B cell (primary cell): ENCODE data around the gene PADI4. TPM values are rescaled to one million over a fixed set of nuclear protein-coding genes. Genes with fewer than 3 reads are reported as not detected.

ENCODE experiments used
- ATAC-seq: fragments of 200-7000 bp; cut with Tn5 transposase; one replicate; pipeline ENCODE4 v1.10.0; 2021; ENCODE audit warnings: low read depth, mild to moderate bottlenecking, moderate number of reproducible peaks, moderate library complexity
- CTCF ChIA-PET: fragments of 350-600 bp; sonication (Branson Sonifier 250); formaldehyde crosslinking; loops from one replicate; lab custom pipeline; 2021; ENCODE audit warnings: antibody characterized with exemption, inconsistent platforms; lab: Charles Lee
- POLR2A ChIA-PET: fragments of 350-600 bp; sonication (Branson Sonifier 250); formaldehyde crosslinking; loops from one replicate; lab custom pipeline; 2021; ENCODE audit warnings: antibody characterized with exemption; lab: Charles Lee
- DNase-seq: peaks from one replicate; pipeline ENCODE4 v3.0.0; 2013
- H2AFZ ChIP-seq: 2 replicates; pipeline ENCODE4 v1.6.1; 2012; ENCODE audit warnings: mild to moderate bottlenecking, low read depth, low read length; ENCODE audit not compliant: insufficient read depth, poor library complexity, severe bottlenecking
- H3K27ac ChIP-seq, 2 donors: 1 replicate in 1 of 2; 2 replicates in 1 of 2; pipeline ENCODE4 v1.5.1; 2012 to 2013; ENCODE audit warnings: low read length in 2 of 2, mild to moderate bottlenecking in 2 of 2, moderate library complexity in 1 of 2
- H3K27me3 ChIP-seq, 4 experiments: fragments of 200-600 bp in 1 of 4; sonication (generic) in 1 of 4; replicated peaks in 1 of 4; 1 replicate in 2 of 4; 2 replicates in 2 of 4; pipeline versions ENCODE4 v1.6.1 to v1.7.0; 2013 to 2016; ENCODE audit warnings: low read length in 3 of 4, mild to moderate bottlenecking in 2 of 4, mixed read lengths in 1 of 4, moderate library complexity in 1 of 4; ENCODE audit not compliant: insufficient read depth in 4 of 4, control insufficient read depth in 3 of 4; ENCODE audit errors: control extremely low read depth in 1 of 4
- H3K36me3 ChIP-seq, 2 experiments: replicated peaks in 1 of 2; 1 replicate in 1 of 2; 2 replicates in 1 of 2; pipeline versions ENCODE4 v1.6.1 to v1.7.1; 2013; ENCODE audit warnings: low read length in 1 of 2; ENCODE audit not compliant: insufficient read depth in 2 of 2, control insufficient read depth in 1 of 2; ENCODE audit errors: control extremely low read depth in 1 of 2, extremely low read depth in 1 of 2
- H3K4me1 ChIP-seq, 2 donors: fragments of 200-600 bp in 1 of 2; sonication (generic) in 1 of 2; 1 replicate in 1 of 2; 2 replicates in 1 of 2; pipeline versions ENCODE4 v1.5.1 to v1.6.1; 2013 to 2017; ENCODE audit warnings: low read length in 2 of 2; ENCODE audit not compliant: control insufficient read depth in 2 of 2, insufficient read depth in 2 of 2
- H3K4me2 ChIP-seq: replicated peaks from 2 replicates; pipeline ENCODE3; 2012; ENCODE audit warnings: mild to moderate bottlenecking, low read depth, low read length; ENCODE audit not compliant: poor library complexity, severe bottlenecking
- H3K4me3 ChIP-seq, 5 experiments: fragments of 200-600 bp in 1 of 5; sonication (generic) in 1 of 5; 1 replicate in 3 of 5; 2 replicates in 2 of 5; pipeline versions ENCODE4 v1.5.1 to v1.7.0; 2011 to 2016; ENCODE audit warnings: low read length in 4 of 5, mild to moderate bottlenecking in 4 of 5, low read depth in 2 of 5, control low read depth in 1 of 5, moderate library complexity in 1 of 5; ENCODE audit not compliant: insufficient read depth in 1 of 5; ENCODE audit errors: control extremely low read depth in 1 of 5, extremely low read depth in 1 of 5
- H3K79me2 ChIP-seq: fragments of 200-600 bp; sonication (generic); one replicate; pipeline ENCODE4 v1.6.0; 2016; ENCODE audit warnings: low read length; ENCODE audit not compliant: control insufficient read depth, insufficient read depth
- H3K9ac ChIP-seq: fragments of 200-600 bp; sonication (generic); 2 replicates; pipeline ENCODE4 v1.6.1; 2017; ENCODE audit warnings: mild to moderate bottlenecking, low read length, moderate library complexity
- H3K9me3 ChIP-seq, 3 donors: one replicate each; pipeline versions ENCODE4 v1.6.1 to v1.7.1; 2013; ENCODE audit warnings: low read length in 2 of 3; ENCODE audit not compliant: control insufficient read depth in 2 of 3, insufficient read depth in 1 of 3; ENCODE audit errors: control extremely low read depth in 1 of 3
- H4K20me1 ChIP-seq: 2 replicates; pipeline ENCODE4 v1.6.0; 2012; ENCODE audit warnings: mild to moderate bottlenecking, low read length; ENCODE audit not compliant: insufficient read depth, control insufficient read depth, poor library complexity, severe bottlenecking
- H3K27ac Mint-ChIP-seq: one replicate; pipeline ENCODE4 v1.8.0; 2021; ENCODE audit warnings: mixed read lengths
- H3K27me3 Mint-ChIP-seq: one replicate; pipeline ENCODE4 v1.8.0; 2021; ENCODE audit warnings: mixed read lengths
- H3K4me1 Mint-ChIP-seq: one replicate; pipeline ENCODE4 v1.8.0; 2021; ENCODE audit warnings: mixed read lengths
- H3K4me3 Mint-ChIP-seq: one replicate; pipeline ENCODE4 v1.8.0; 2021; ENCODE audit warnings: mixed read lengths
- H3K9me3 Mint-ChIP-seq: one replicate; pipeline ENCODE4 v1.8.0; 2022; ENCODE audit warnings: mixed read lengths; ENCODE audit not compliant: insufficient read depth
- CTCF ChIP-seq: fragments of 200-600 bp; IDR thresholded peaks from one replicate; pipeline ENCODE4 v1.8.0; 2022; ENCODE audit warnings: antibody characterized with exemption, mild to moderate bottlenecking
- EZH2 ChIP-seq: IDR thresholded peaks from 2 replicates; pipeline ENCODE4 v1.6.1; 2012; ENCODE audit warnings: borderline replicate concordance, low read depth, mild to moderate bottlenecking, moderate library complexity, low read length; ENCODE audit not compliant: insufficient read depth, poor library complexity, severe bottlenecking
- WGBS: methylation state at CpG from one replicate; pipeline ENCODE4 v1.1.5; 2013; ENCODE audit warnings: missing lambda C conversion rate; ENCODE audit not compliant: insufficient coverage; 5-methylcytosine and 5-hydroxymethylcytosine counted together
- intact Hi-C: fragments of 100-400 bp; cut with micrococcal nuclease; formaldehyde crosslinking; loops from one replicate; pipeline ENCODE4 v1.10.0; 2022
- polyA plus RNA-seq: library from polyadenylated mRNA; depleted of rRNA; stranded (reverse); fragments of >200 nt; gene quantifications from 2 replicates; pipeline ENCODE4 v1.2.3, GENCODE V29; 2012
- total RNA-seq, 2 donors: library from RNA; stranded (reverse); fragments of 120-200 nt in 1 of 2; gene quantifications; 1 replicate in 1 of 2; 2 replicates in 1 of 2; pipeline versions ENCODE4 v1.2.3 to v1.2.4, GENCODE V29; 2013 to 2022

Gene PADI4
- total and polyA plus RNA-seq, 2 donors (not counting 1 experiment from before 2014, with no cell fraction given): 0.44 to 0.85 TPM

- Histone ChIP-seq H3K4me2 (no peak overlapping the region), H3K9me3 (no peaks in the 10 kb centered on the region), H3K9ac (no peak overlapping the region), H3K79me2 (no peaks in the 10 kb centered on the region), H3K27ac (no peak overlapping the region), H3K4me1 (no peaks in the 10 kb centered on the region), H3K27me3 (peaks cover 0 to 9% (median 5%) of the 10 kb centered on the region in 4 experiments), H3K4me3 (no peak overlapping the region), H3K36me3 (no peaks in the 10 kb centered on the region), H4K20me1 (no peaks in the 10 kb centered on the region), H2AFZ (no peak overlapping the region)
- Mint-ChIP-seq H3K4me3 (no peak overlapping the region), H3K27me3 (peaks cover 40% of the 10 kb centered on the region), H3K27ac (no peak overlapping the region), H3K4me1 (no peaks in the 10 kb centered on the region), H3K9me3 (no peaks in the 10 kb centered on the region)
- POLR2A ChIA-PET: interaction anchor here (0.6 to 0.7 kb wide), 2 partner anchors 13 to 17 kb away, joined by 4 to 7 read pairs; no protein-coding TSS in a partner anchor
- TF ChIP-seq EZH2 (no peak), CTCF (no peak)
- no peak for ATAC-seq
- no CpG with 5 or more reads among the region's 7 CpGs for WGBS
- no peak for DNase-seq
- intact Hi-C loops: no loop called here
- CTCF ChIA-PET: no interaction called here
Observed at GRCh38 chr1:17292299-17293160, 15.5 kb upstream of the PADI4 start.
